ENCODE data around the gene ORMDL3.

GRCh38 chr17:39962642-39963220 is 35.3 kb upstream of the ORMDL3 start, which contains the start of gene GSDMA:
- TF ChIP-seq SP1 (IDR thresholded peaks at IDR 0.05) (no peak), LEF1 (IDR thresholded peaks at IDR 0.05; ENCODE audit: borderline replicate concordance) (no peak), ELF4 (IDR thresholded peaks at IDR 0.05) (no peak), NFRKB (IDR thresholded peaks at IDR 0.05) (no peak), FOXM1 (IDR thresholded peaks at IDR 0.05; ENCODE audit: borderline replicate concordance) (no peak), ZNF384 (IDR thresholded peaks at IDR 0.05) (no peak), ARNT (IDR thresholded peaks at IDR 0.05) (no peak), FOXK2 (IDR thresholded peaks at IDR 0.05) (no peak), BHLHE40 (IDR thresholded peaks at IDR 0.05; ENCODE audit: borderline replicate concordance) (no peak), CTBP1 (IDR thresholded peaks at IDR 0.05; ENCODE audit: borderline replicate concordance) (no peak)
